ENCODE results near the gene TP53AIP1.

The TP53AIP1 gene

GRCh38 chr11:128889657-128890213 is 52.9 kb downstream of the TP53AIP1 start:
- DNase-seq (ENCODE audit: low spot score) = no peak

DNA sequence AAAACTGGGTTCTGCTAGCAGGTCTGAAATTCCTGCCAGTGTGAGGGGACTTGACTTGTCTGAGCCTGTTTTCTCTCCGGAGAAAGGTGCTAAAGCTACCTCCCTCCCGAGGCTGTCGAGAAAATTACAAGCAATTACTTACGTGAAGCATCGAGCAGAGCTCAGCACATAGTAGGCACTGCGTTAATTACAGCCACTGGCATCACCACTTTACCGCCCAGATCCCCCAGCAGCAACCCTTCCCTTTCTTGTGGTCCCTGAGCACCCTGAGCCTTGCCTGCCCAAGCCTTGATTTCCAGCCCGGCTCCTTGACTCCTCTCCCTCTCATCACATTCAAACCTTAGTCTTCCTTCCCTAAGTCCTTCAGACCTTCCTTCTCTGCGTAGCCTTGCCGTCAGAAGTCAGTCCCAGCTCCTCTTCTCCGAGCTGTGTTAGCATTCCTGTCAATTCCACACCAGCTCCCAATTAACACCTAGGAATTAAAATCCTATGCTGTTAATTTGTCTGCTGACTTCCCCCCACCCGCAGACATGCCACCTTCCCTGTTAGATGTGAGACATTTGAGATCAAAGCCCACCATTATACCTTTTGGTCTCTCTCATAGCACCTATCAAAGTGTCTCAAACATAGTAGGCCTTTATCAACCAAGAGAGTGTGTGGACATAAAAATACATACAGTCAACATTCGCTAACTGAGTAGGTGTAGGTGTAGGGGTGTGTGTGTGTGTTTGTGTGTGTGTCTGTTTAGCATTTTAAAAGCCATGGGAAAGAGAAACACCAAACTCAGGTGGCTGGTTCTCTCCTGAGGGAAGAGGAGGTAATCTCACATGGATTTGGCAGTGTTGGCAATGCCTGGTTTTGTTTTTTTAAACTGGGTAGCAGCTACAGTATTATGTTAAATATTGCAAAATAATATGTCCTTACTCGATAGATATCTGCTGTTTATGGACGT is 54.4 kb downstream of the TP53AIP1 start:
- no peak for DNase-seq (ENCODE audit: low spot score)

GRCh38 chr11:128886406-128887124 is 56.1 kb downstream of the TP53AIP1 start:
- DNase-seq (ENCODE audit: low spot score) = no peak
